Transverse colon (tissue), 4 donors: ENCODE measurements around the gene CSRNP2. TPM values are rescaled to one million over a fixed set of nuclear protein-coding genes. Genes with fewer than 3 reads are reported as not detected.
"Not testable (repeated sequence)": the region's sequence is repeated elsewhere in the genome, so short reads cannot be mapped to it uniquely, and the experiment has no call there.

Source experiments
- DNase-seq: peaks from one replicate; pipeline ENCODE4 v3.0.0-alpha.2; 2019
- H3K27ac ChIP-seq, 4 donors: fragments of 200-600 bp; sonication (generic); 2 replicates each; pipeline ENCODE4 v1.5.1; 2016 to 2018; ENCODE audit warnings: inconsistent platforms in 4 of 4
- H3K27me3 ChIP-seq: fragments of 200-600 bp; sonication (generic); 2 replicates; pipeline ENCODE4 v1.5.1; 2017; ENCODE audit warnings: inconsistent platforms
- H3K36me3 ChIP-seq, 4 donors: fragments of 200-600 bp; sonication (generic); 2 replicates each; pipeline ENCODE4 v1.5.1; 2017 to 2019; ENCODE audit warnings: inconsistent platforms in 4 of 4
- H3K4me1 ChIP-seq, 4 donors: fragments of 200-600 bp; sonication (generic); 2 replicates each; pipeline ENCODE4 v1.5.1; 2017 to 2020; ENCODE audit warnings: inconsistent platforms in 4 of 4
- H3K4me3 ChIP-seq, 4 donors: fragments of 200-600 bp; sonication (generic); 1 replicate in 1 of 4; 2 replicates in 3 of 4; pipeline versions ENCODE4 v1.5.1 to v1.6.1; 2017 to 2019; ENCODE audit warnings: inconsistent platforms in 4 of 4
- H3K9me3 ChIP-seq, 2 donors: fragments of 200-600 bp; sonication (generic); 2 replicates each; pipeline ENCODE4 v1.5.1; 2017 to 2019; ENCODE audit warnings: inconsistent platforms in 2 of 2
- EP300 ChIP-seq: sonication (generic); formaldehyde crosslinking; IDR thresholded peaks from one replicate; pipeline ENCODE4 v1.6.1; 2017; ENCODE audit warnings: antibody characterized with exemption, low read depth
- POLR2A ChIP-seq: fragments of 450-650 bp; IDR thresholded peaks from one replicate; pipeline ENCODE4 v1.6.1; 2016; ENCODE audit warnings: antibody characterized with exemption, mild to moderate bottlenecking, moderate library complexity
- POLR2AphosphoS5 ChIP-seq, 3 donors: sonication (generic); formaldehyde crosslinking; IDR thresholded peaks; one replicate each; pipeline ENCODE4 v1.6.1; 2016; ENCODE audit warnings: antibody characterized with exemption in 3 of 3
- WGBS, 2 donors: methylation state at CpG; one replicate each; pipeline ENCODE4 v1.1.5; 2018; ENCODE audit warnings: low coverage in 1 of 2; 5-methylcytosine and 5-hydroxymethylcytosine counted together
- in situ Hi-C, 4 donors: fragments of 200-750 bp; cut with MboI; loops; one replicate each; pipeline versions ENCODE4 v1.15.0 to v1.15.1; 2017; ENCODE audit warnings: low sequenced_read_pairs in 3 of 4, low pct_ligation_motif_present in 1 of 4, low pct_unique_long_range_greater_than_20kb in 1 of 4
- intact Hi-C: fragments of 100-400 bp; cut with DNase I; formaldehyde crosslinking; loops from one replicate; pipeline ENCODE4 v1.15.1; 2023; ENCODE audit warnings: low total_unique reads
- total RNA-seq, 4 donors: library from RNA; depleted of rRNA; stranded (reverse); fragments of >200 nt; gene quantifications; one replicate each; pipeline ENCODE4 v1.1.0, GENCODE V29; 2016
- TF ChIP-seq, protein P1 (sequence below), 5 experiments: fragments of 200-600 bp in 3 of 5; fragments of 450-650 bp in 2 of 5; sonication (generic) in 3 of 5; IDR thresholded peaks; 1 replicate in 2 of 5; 2 replicates in 3 of 5; pipeline ENCODE4 v1.5.1; 2016 to 2017; ENCODE audit warnings: antibody characterized with exemption in 5 of 5, inconsistent platforms in 3 of 5, mild to moderate bottlenecking in 2 of 5, moderate library complexity in 1 of 5

CSRNP2 gene
- total RNA-seq, 4 donors from 2014 or later, result 14.3 to 69.6 (median 25.5) TPM

DNA sequence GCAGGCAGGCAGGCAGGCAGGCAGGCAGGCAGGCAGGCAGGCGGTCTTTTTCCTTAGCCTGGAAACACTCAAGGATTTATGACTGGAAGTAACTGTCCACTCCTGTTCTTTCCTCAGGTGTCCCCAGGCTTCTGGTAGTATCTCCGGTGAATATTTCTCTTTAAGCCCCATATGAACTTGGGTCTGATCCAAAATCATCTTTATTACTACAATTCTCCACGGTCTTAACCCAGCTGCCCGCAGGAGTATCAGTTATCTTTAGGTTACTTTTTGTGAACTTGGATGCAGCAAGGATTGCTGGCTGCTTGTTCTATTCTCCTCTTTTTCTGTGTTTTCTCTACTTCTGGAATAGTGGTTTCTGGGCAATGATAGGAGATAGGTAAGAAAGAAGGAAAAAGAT is 3.3 kb downstream of the CSRNP2 start:
- WGBS, 2 donors, result 26 to 47% methylated on average over 2 to 4 of the region's 4 CpGs
- intact Hi-C loops, result no loop called here
- H3K9me3 ChIP-seq, result no peaks in the 10 kb centered on the region
- no peaks in the 10 kb centered on the region for H3K36me3 ChIP-seq
- H3K4me3 ChIP-seq, result no peak overlapping the region
- no peak for DNase-seq
- peaks cover 8 to 34% (median 20%) of the 10 kb centered on the region in 4 donors for H3K4me1 ChIP-seq
- H3K27me3 ChIP-seq, result no peaks in the 10 kb centered on the region
- in situ Hi-C loops, result no loop called here
- TF ChIP-seq POLR2AphosphoS5 (IDR thresholded peaks at IDR 0.05) (no peak), POLR2A (no peak), EP300 (no peak)
- TF ChIP-seq, protein P1, sequence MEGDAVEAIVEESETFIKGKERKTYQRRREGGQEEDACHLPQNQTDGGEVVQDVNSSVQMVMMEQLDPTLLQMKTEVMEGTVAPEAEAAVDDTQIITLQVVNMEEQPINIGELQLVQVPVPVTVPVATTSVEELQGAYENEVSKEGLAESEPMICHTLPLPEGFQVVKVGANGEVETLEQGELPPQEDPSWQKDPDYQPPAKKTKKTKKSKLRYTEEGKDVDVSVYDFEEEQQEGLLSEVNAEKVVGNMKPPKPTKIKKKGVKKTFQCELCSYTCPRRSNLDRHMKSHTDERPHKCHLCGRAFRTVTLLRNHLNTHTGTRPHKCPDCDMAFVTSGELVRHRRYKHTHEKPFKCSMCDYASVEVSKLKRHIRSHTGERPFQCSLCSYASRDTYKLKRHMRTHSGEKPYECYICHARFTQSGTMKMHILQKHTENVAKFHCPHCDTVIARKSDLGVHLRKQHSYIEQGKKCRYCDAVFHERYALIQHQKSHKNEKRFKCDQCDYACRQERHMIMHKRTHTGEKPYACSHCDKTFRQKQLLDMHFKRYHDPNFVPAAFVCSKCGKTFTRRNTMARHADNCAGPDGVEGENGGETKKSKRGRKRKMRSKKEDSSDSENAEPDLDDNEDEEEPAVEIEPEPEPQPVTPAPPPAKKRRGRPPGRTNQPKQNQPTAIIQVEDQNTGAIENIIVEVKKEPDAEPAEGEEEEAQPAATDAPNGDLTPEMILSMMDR (IDR thresholded peaks at IDR 0.05), result no peak
- no peak overlapping the region for H3K27ac ChIP-seq

- intact Hi-C loops, DNase-seq, H3K27me3 ChIP-seq, H3K36me3 ChIP-seq, H3K4me3 ChIP-seq, H3K9me3 ChIP-seq, in situ Hi-C loops, H3K27ac ChIP-seq: not testable (repeated sequence)
- 90% methylated on average over 6 of the region's 6 CpGs; no CpG with 5 or more reads in 1 of the 2 donors for WGBS, 2 donors
- H3K4me1 ChIP-seq, result peaks cover 8 to 33% (median 20%) of the 10 kb centered on the region in 4 donors
Measured at GRCh38 chr12:51078866-51079265, 4.5 kb downstream of the CSRNP2 start.

GRCh38 chr12:51078346-51078745 is 5.0 kb downstream of the CSRNP2 start:
- H3K4me3 ChIP-seq, DNase-seq, H3K36me3 ChIP-seq, H3K9me3 ChIP-seq, H3K27me3 ChIP-seq, intact Hi-C loops, in situ Hi-C loops, H3K27ac ChIP-seq: not testable (repeated sequence)
- H3K4me1 ChIP-seq, result peaks cover 8 to 30% (median 19%) of the 10 kb centered on the region in 4 donors
- 70 to 78% methylated on average over 4 to 5 of the region's 5 CpGs for WGBS, 2 donors

- DNase-seq, result no peak
- intact Hi-C loops, result no loop called here
- peaks cover 8 to 30% (median 19%) of the 10 kb centered on the region in 4 donors for H3K4me1 ChIP-seq
Measured at GRCh38 chr12:51077930-51078329, 5.5 kb downstream of the CSRNP2 start.

GRCh38 chr12:51076236-51076930 is 7.0 kb downstream of the CSRNP2 start:
- intact Hi-C loops (no loop called here), in situ Hi-C loops (no loop called here)
- no peak overlapping the region for H3K27ac ChIP-seq

More at GRCh38 chr12:51077930-51078329, 5.5 kb downstream of the CSRNP2 start:
- TF ChIP-seq POLR2AphosphoS5 (IDR thresholded peaks at IDR 0.05), result no peak
- whole genome bisulfite sequencing, 2 donors, result 62 to 80% methylated on average over 1 to 5 of the region's 5 CpGs
- no peak overlapping the region for H3K4me3 ChIP-seq
- no peaks in the 10 kb centered on the region for H3K27me3 ChIP-seq
- H3K9me3 ChIP-seq, result no peaks in the 10 kb centered on the region
- peaks cover 0 to 11% (median 5%) of the 10 kb centered on the region in 4 donors for H3K36me3 ChIP-seq
- H3K27ac ChIP-seq, result no peak overlapping the region
- in situ Hi-C loops, result no loop called here

More at GRCh38 chr12:51076236-51076930, 7.0 kb downstream of the CSRNP2 start:
- H3K27me3 ChIP-seq, result no peaks in the 10 kb centered on the region
- WGBS, 2 donors, result 83 to 86% methylated on average over 4 to 10 of the region's 10 CpGs
- TF ChIP-seq POLR2A, result no peak
- TF ChIP-seq POLR2AphosphoS5 (IDR thresholded peaks at IDR 0.05), result no peak
- TF ChIP-seq, protein P1 (IDR thresholded peaks at IDR 0.05), result no peak
- no peak for TF ChIP-seq EP300
- DNase-seq, result no peak
- no peaks in the 10 kb centered on the region for H3K9me3 ChIP-seq
- H3K4me1 ChIP-seq, result peaks cover 0 to 19% (median 7%) of the 10 kb centered on the region in 4 donors
- peaks cover 0 to 16% (median 6%) of the 10 kb centered on the region in 4 donors for H3K36me3 ChIP-seq
- H3K4me3 ChIP-seq, result no peak overlapping the region
